ENCODE results near the gene NGB.
"Not testable (repeated sequence)": the region's sequence is repeated elsewhere in the genome, so short reads cannot be mapped to it uniquely, and the experiment has no call there.

NGB gene, protein sequence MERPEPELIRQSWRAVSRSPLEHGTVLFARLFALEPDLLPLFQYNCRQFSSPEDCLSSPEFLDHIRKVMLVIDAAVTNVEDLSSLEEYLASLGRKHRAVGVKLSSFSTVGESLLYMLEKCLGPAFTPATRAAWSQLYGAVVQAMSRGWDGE

DNA sequence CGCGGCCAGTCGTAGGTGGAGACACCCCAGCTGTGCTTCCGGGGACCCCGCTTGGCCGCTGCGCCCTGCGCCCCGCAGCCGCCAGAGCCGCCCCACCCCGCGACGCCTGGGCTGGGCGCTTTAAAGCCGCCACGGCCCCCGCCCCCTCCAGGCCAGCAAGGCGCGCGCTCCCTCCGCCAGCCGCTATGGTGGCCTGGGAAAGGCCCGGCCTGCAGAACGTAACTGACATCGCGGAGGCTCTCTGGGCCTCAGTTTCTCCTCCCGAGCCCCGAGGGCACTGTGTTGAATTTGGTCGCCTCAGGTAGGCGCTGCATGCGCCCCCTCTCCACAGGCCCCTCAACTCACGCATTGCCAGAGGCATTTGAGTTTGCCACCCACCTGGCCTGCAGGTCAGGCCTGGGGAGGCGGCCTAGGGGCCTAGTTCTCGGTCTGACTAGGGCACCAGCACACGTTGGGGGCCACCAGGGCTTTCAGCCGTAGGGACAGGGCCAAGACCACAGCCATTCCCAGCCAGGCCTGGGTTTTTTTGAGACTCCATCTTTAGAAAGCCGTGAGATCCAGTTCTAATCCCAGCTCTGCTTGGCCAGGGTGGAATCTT, at the start of gene NGB:
TSS of gene NGB (minus strand) at position 94 of the 598 bp plus-strand sequence. CDS start 269 bp downstream, outside the sequence.
- DNase-seq (ENCODE audit: low read depth) = no peak

DNA sequence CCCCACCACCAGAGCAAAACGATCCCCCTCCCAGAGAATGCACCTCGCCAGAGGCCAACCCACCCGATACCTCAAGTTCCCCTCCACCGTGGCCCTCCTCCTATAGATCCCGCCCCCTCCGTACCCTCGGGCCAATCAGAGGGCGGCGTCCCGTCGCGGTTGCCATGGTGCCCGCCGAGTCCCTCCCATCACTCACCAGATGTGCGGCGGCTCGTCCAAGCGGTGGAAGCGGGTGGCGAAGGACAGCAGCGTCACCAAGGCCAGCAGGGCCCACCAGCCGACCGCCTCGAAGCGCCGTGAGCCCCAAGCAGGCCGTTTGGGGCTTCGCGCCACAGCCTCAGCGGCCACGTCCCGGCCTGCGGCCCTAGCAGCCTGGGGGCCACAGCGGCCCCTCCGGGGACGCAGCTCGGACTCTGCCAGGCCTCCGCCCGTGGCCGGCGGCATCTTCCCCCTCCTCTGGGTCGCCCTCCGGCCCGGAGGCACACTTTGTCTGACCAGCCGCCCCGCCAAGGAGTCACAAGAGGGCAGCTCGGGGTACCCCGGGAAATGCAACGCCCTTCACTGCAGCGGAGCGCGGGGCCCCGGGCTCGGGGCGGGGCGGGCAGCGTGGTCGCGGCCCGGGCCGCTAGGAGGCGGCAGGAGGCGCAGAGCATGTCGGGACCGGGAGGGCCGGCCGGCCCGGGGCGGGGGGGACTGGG, 49.4 kb upstream of the NGB start, which contains the start of gene POMT2:
TSS of gene POMT2 (minus strand) at position 646 of the 698 bp plus-strand sequence. CDS start at position 444, 202 bp downstream.
- DNase-seq (ENCODE audit: low read depth) = peak; percentile 78

DNA sequence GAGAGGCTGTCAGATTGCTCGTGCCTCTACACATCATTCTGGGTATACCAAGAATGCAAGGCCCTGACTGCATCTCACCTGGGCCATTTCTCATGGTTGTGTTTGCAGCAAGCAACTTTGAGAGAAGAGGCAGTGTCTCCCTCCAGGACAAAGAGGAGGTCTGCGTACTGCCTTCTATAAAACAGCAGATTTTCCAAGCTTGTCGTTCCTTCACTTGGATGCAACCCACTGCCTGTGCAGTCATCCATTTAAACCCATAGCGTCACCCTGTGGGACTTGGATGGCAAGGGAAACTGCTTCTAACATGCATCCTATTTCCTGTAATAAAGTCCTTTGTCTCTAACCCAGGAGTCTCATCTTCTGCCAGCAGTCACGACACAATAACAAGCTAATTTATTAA, 48.4 kb upstream of the NGB start:
- DNase-seq (ENCODE audit: low read depth) = no peak

DNA sequence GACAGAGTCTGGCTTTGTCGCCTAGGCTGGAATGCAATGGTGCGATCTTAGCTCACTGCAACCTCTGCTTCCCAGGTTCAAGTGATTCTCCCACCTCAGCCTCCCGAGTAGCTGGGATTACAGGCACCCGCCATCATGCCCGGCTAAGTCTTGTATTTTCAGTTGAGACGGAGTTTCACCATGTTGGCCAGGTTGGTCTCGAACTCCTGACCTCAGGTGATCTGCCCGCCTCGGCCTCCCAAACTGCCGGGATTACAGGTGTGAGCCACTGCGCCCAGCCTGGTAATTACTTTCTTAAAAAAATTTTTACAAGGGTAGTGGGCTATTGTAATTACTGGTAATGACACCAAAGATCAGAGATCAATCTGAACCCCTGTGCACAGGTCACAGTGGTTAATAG, 47.8 kb upstream of the NGB start:
- not testable (repeated sequence) for DNase-seq (ENCODE audit: low read depth)

DNA sequence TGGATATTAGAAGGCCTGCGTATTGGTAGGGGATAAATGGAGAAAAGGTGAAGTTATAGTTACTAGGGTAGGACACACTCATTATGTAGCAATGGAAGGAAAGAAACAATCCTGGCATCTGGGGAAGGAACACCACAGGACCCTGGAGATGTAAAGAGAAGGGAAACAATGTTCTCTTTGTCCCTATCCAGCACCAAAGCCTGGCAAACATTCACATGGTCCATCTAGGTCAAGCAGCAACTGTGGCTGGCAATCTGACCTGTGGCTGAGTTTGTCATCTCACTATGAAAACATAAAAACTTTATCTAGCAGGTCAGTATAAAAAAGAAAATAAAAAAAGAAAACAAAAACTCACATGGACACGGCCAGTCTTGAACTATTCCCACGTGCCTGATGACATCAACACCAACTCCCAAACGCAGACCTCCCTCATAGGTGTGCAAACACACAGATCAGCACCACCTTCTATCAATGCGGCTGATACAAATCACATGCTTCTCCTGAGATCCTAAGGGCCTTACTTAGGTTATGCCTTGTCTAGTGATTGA, 47.1 kb upstream of the NGB start:
- DNase-seq (ENCODE audit: low read depth) = no peak

DNA sequence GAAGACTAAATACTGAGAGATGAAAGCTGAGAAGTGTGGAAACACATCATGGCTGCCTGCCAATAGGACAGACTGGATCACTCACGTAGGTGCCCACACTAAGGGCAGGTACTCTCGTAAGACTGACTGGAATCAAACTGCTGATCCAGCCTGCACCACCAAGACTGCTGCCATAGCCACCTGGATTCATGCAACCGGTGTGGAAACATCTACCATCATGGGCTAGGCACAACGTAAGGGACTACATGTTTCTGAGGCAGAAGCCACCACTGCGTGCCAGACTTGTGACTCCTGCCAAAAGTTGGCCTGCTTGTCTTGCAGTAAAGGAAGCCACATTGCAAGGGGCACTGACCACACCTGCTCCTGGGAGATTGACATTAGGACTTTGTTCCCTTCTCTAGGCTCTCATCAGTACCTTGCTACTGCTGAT, 45.9 kb upstream of the NGB start:
- no peak for DNase-seq (ENCODE audit: low read depth)

DNA sequence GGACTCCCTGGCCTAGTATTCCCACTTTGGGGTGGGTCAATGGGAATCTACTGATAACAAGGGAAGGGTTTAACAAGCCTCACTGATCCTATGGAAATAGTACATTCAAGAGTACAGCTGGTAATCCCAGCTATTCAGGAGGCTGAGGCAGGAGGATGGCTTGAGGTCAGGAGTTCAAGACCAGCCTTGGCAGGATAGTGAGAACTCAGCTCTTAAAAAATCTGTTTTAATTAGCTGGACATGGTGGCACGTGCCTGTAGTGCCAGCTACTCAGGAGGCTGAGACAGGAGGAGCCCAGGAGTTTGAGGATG, 45.1 kb upstream of the NGB start:
- no peak for DNase-seq (ENCODE audit: low read depth)

DNA sequence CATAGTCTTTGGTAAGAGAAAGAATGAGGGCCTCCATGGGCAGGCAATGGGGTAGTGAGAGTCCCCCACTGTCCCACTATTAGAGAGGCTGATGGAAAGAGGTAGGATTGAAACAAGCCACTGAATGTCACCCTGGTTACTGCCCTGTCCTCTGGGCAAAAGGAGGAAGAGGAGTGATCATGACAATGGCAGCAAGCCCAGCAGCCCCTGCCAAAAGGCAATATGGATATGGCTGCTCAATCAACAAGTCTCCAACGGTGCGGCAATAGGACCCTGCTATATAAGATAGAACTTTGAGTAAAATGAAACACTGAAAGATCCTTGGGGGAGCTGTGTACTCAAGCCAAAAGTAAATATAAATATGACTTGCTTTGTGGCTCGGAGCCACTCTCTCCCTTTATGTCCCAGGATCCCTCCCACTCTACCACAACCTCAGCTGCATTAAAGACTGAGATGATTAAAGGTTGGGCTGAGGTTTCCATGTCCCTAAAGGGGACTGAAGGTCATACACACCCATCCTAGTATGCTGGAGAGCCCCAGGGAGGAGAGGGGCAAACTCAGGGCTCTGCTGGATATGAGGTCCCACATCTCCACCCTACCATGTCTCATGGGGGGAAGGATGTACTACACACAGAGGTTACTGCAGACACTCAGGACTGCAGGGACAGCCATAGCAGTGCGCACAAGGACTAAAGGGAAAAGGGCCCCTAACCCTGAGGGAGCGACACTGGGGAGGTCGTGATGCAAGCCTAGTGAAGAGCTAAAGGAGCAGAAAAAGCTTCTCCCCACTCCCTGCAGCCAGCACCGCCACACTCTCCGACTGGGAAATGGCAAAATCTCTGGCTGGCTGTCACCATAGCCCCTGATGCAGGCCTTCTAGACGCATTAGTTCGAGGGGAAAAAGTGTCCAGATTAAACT, 43.8 kb upstream of the NGB start:
- no peak for DNase-seq (ENCODE audit: low read depth)

DNA sequence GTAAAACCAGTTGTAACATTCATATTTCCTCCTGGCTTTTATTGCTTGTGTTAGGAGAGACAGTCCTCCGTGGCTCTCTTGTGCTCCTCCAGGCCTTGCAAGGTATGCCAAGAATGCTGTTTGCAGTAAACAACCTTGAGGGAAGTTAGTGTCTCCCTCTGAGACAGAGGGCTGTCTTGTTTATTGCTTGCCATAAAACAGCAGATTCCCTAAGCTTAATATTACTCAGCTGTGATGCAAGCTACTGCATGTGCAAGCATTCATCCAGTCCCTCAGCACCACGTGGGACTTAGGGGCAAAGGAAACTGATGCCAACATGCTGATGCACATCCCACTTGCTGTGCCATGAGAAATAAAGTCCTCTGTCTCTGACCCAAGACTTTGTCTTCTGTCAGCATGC, 43.0 kb upstream of the NGB start:
- no peak for DNase-seq (ENCODE audit: low read depth)

DNA sequence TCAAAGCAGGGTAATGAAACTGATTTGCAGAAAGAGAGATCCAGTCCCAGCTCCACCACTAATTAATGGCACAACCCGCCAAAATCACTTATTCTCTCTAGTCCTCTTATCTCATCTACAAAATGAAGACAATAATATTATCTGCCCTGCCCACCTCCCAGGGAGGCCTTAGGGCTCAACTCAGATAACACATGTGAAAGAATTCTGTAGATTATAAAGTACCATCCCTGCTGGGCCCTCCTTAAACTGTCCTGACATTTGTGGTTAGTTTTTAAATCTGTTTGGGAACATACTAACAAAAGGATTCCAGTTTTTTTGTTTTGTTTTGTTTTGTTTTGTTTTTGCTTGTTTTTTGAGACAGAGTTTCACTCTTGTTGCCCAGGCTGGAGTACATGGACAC, 42.4 kb upstream of the NGB start:
- DNase-seq (ENCODE audit: low read depth) = no peak

DNA sequence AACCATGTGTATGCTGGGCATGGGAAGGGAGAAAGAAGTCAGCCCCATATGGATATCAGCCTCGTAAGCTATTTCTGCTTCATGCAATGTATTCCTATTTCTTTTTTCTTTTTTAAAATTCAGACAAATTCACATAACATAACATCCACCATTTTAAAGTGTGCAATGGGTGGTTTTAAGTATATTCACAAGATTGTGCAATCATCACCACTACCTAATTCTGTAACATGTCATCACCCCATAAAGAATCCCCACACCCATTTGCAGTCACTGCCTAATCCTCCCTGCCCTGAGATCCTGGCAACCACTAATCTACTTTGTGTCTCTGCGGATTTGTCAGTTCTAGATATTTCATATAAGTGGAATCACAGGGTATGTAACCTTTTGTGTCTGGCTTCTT, 40.2 kb upstream of the NGB start:
- no peak for DNase-seq (ENCODE audit: low read depth)

DNA sequence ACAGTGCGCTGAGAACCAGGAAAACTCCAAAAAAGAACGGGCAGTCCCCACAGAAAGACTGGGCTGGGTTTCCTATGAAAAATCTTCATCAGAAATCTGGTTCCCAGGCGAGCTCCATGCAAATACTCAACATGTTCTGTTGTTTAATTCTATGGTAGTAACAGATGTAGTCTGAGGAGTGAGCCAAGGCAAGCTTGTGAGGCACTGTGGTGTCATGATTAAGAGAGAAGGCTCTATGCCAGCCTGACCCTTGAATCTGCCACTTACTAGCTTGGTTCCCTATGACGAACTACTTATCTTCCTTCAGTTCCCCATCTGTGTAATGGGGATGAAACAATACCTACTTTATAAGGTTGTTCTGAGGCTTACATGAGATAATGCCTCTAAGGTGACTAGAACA, 39.0 kb upstream of the NGB start:
- DNase-seq (ENCODE audit: low read depth) = no peak

DNA sequence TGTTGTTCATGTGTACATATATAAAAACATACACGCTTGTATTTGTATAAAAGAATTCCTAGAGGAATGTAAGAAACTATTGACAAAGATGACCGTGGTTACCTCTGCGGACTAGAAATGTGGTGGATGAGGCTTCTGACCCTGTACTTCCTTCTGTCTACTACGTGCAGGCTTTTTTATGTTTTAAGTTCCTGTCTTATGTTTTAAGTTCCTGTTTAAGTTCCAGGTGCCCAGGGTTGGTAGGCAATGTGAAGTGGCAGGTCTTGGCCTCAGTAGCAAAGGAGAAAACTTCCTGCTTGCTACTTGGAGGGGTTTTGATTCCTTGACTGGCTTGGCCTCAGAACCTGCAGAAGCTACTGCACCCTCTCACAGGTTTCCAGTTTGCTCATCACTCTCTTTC, 38.1 kb upstream of the NGB start:
- DNase-seq (ENCODE audit: low read depth) = no peak

DNA sequence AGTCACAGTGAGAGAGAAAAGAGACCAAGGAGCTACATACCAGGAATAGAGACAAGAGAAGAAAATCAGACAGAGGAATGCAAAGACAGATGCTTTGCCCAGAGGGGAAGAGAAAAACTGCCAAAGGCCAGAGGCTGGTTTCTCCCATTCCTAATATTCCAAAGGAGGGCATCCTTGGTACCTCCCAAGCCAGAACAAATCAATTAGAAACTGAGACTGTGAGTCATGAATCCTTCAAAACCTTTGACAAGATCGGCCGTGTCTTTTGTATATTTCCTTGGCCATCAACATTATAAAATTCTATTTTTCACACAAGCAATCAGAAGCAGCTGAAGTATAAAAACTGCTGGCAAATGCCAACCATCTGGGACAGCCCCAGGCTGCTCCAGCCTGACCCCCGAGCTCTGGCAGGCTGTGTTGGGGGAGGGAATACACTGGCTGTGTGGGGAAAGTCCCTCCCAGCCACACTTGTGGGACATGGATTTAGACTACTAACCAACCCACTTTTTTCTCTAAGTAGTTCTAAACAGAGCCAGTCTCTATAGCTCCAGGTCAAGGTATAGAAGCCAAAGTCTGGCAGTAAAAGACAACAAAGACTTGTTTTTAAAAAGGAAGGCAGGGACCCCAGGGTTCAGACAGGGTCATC, 36.0 kb upstream of the NGB start:
- DNase-seq (ENCODE audit: low read depth) = no peak

DNA sequence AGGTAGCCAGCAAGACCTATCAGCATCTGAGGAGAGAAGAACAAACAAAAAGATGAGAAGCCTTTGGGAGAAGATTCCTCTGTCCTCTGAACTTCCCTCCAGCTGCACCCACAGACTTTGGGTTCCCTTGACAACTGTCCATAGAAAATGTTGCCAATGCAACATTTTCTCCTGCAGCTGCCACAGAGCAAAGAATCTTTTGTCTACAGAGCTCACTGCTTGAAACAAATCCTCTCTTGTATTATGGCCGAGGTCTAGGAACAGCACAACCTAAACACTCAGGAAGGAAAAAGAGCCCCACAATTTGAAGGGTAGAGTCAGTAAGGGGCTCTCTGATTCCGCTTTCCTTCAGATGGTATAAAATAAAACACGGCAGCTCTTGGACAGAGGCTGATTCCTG, 35.4 kb upstream of the NGB start:
- DNase-seq (ENCODE audit: low read depth) = no peak

DNA sequence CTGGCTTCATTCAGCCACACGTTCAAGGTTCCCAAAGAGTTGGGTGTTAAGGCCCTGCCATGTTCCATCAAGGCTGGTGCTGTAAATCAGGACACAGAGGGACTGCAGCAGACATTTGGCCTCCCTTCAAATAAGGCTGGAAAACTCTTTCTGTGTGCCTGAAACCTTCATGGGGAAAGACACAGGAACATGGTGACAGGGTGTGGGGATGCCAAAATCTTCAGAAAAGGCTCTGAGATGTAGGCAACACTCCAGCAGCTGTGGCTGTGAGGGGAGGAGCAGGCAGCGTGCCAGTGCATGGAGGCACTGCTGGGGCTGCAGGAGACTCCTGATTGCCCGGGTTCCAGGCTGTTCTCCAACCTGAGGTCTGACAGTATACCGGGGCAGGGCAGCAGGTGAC, 34.7 kb upstream of the NGB start:
- DNase-seq (ENCODE audit: low read depth) = no peak

DNA sequence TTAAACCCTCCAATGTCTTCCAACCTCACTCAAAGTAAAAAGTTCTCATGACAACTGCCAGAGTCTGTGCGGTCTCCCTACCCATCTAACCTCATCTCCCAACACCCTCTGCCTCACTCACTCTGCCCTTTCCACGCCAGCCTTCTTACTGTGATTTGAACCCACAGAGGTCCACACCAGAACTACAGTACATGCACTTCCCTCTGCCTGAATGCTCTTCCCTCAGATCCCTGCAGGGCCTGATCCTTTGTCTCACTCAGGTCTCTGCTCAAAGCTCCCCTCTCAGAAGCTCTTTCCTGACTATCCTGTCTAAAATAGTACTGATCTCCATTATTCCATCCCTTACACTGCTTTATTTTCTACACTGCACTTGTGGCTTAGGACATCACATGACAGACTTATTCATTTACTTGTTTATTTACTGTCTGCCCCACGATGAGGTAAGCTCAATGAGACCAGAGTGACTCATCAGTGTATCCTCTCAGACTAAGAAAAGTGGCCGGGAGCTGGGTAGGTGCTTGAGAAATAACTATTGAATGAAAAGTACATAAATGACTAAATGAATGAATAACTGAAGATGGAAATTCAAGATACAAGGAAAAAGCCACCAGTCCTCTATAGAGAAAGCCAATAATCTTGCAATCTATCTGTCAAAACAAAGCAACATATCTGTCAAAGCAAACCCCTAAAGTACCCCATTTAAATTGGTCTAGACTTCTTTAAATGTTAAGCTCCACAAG, 32.6 kb upstream of the NGB start:
- no peak for DNase-seq (ENCODE audit: low read depth)

DNA sequence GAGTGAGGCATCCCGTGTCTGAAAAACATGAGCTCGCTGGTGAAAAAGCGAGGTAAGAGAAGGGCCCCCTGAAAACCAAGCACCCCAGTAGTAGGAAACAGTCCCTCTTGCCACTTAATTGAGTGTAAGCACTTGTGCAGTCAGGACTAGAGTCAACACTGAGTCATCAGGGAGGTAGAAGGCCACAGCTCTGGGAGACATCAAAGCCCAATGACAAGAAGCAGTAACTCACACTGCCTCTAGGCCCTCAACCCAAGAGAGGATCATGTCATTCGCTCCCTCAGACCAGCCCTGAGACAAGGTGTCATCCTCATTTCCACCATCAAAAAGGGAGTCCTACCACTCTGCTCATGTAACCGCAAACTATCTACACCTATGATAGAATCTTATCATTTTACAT, 31.9 kb upstream of the NGB start:
- DNase-seq (ENCODE audit: low read depth) = no peak

DNA sequence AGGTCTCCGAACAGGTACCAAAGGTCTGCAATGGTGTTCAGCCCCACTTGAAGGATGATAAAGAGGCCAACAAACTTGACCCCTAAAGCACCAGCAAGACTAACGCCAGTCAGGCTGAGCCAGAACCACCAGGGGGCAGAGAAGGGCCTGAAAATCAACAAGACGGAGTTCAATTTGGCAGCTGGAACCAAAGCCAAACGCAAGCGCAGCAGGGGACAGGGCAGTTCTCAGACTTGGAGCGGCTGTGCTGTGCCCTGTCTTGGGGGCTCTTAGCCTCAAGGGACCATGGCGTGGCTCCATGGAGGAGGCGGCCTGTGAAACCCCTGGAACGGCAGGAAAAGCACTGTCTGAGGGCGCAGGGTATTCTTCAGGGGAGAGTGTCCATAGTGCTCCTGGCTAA, 30.1 kb upstream of the NGB start:
- no peak for DNase-seq (ENCODE audit: low read depth)

DNA sequence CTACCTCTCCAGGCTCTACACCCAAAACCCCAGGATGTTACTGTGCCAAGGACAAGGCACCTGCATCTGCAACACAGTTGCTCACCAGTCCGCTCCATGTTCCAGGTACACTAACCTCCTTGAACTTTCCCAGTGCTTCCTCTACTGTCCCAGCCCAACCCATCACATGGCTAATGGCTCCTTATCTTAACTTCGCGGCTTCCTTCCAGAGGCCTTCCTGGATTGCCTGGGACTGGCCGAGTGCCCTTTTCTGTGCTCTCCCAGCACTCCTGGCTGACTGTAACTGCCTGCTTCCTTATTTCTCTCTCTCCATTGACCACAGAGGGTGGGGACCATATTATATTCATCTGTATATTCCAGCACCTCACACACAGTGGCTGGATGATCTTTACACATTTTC, 28.8 kb upstream of the NGB start:
- no peak for DNase-seq (ENCODE audit: low read depth)

DNA sequence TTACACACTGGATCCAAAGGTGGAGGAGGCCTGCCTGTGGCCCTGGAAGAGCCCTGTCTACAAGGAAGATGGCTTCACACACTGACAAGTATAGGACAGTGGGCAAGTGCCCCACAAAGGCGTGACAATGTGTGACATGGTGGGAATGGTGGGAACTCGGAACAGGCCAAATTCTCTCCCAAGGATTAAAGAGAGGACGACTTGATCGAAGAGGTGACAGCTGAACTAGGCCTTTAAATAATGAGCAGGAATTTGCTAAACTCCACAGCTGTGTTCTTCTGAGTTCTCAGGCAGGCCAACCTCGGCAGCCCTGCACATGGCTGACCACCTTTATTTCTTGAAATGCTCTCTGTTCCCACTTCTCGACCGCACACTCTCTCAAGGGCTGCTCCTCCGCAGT, 25.9 kb upstream of the NGB start:
- DNase-seq (ENCODE audit: low read depth) = no peak
